ENCODE measurements around the gene KRTAP5-2. TPM values are rescaled to one million over a fixed set of nuclear protein-coding genes. Genes with fewer than 3 reads are reported as not detected.

Gene KRTAP5-2
- total RNA-seq, 1 donor from 2014 or later = not detected

- intact Hi-C loops (cut with DNase I) = no loop called here
- peak; percentile 77 for TF ChIP-seq CTCF (IDR thresholded peaks at IDR 0.05)
- Histone ChIP-seq H3K36me3 (no peaks in the 10 kb centered on the region), H3K4me3 (peak overlapping the region; percentile 58), H3K9me3 (no peaks in the 10 kb centered on the region), H3K27ac (peak overlapping the region; percentile 80), H3K27me3 (ENCODE audit: low read depth) (peaks cover 7% of the 10 kb centered on the region), H3K4me1 (peaks cover 32% of the 10 kb centered on the region)
- ATAC-seq (peak; percentile 67 to 75), DNase-seq (no peak)
Observed at GRCh38 chr11:1574238-1574932, 23.7 kb downstream of the KRTAP5-2 start.

GRCh38 chr11:1573903-1574237 is 24.2 kb downstream of the KRTAP5-2 start:
- H3K9me3 ChIP-seq = no peaks in the 10 kb centered on the region
- peaks cover 7% of the 10 kb centered on the region for H3K27me3 ChIP-seq (ENCODE audit: low read depth)
- intact Hi-C loops (cut with DNase I) = no loop called here
- no peak for TF ChIP-seq CTCF (IDR thresholded peaks at IDR 0.05)
- ATAC-seq (peak; percentile 82), DNase-seq (peak; percentile 81)
- peak overlapping the region; percentile 80 for H3K27ac ChIP-seq
- H3K36me3 ChIP-seq = no peaks in the 10 kb centered on the region
- H3K4me1 ChIP-seq = peaks cover 32% of the 10 kb centered on the region
- H3K4me3 ChIP-seq = peak overlapping the region; percentile 58

GRCh38 chr11:1573077-1573902 is 24.8 kb downstream of the KRTAP5-2 start:
- Histone ChIP-seq H3K27ac (peak overlapping the region; percentile 80), H3K27me3 (ENCODE audit: low read depth) (peaks cover 7% of the 10 kb centered on the region), H3K4me1 (peaks cover 32% of the 10 kb centered on the region), H3K9me3 (no peaks in the 10 kb centered on the region), H3K36me3 (no peaks in the 10 kb centered on the region), H3K4me3 (peak overlapping the region; percentile 58)
- TF ChIP-seq CTCF (IDR thresholded peaks at IDR 0.05) = no peak
- DNase-seq = no peak
- ATAC-seq = peak; percentile 35 to 44
- intact Hi-C loops (cut with DNase I) = no loop called here

- intact Hi-C loops (cut with DNase I) = no loop called here
- peak within 1 kb of the TSS; percentile 80 for H3K27ac ChIP-seq
Observed at GRCh38 chr11:1572197-1573076, 25.7 kb downstream of the KRTAP5-2 start, which contains the start of gene DUSP8. Gene DUSP8, minus strand, starts transcription at chr11:1572271. Its CDS starts 6,445 bp downstream, at chr11:1565826.

More at GRCh38 chr11:1572197-1573076, 25.7 kb downstream of the KRTAP5-2 start, which contains the start of gene DUSP8:
- H3K4me3 ChIP-seq = peak within 1 kb of the TSS; percentile 58
- H3K4me1 ChIP-seq = peaks cover 32% of the 10 kb centered on the region
- DNase-seq (peak; percentile 91), ATAC-seq (peak; percentile 74)
- H3K27me3 ChIP-seq (ENCODE audit: low read depth) = peaks cover 7% of the 10 kb centered on the region
- no peak for TF ChIP-seq CTCF (IDR thresholded peaks at IDR 0.05)
- H3K36me3 ChIP-seq = no peaks in the 10 kb centered on the region
- H3K9me3 ChIP-seq = no peaks in the 10 kb centered on the region

Measured in lower lobe of right lung (tissue), 2 donors.